Ovary (tissue), 9 donors: Measurements from ENCODE around the gene ANG. TPM values are rescaled to one million over a fixed set of nuclear protein-coding genes. Genes with fewer than 3 reads are reported as not detected.

ENCODE experiments used
- DNase-seq, 5 donors: peaks; one replicate each; pipeline ENCODE4 v3.0.0-alpha.2; 2019 to 2020
- H3K27ac ChIP-seq, 2 donors: fragments of 200-600 bp; one replicate each; pipeline versions ENCODE4 v1.5.1 to v1.8.0; 2019 to 2022
- H3K27me3 ChIP-seq: fragments of 200-600 bp; one replicate; pipeline ENCODE4 v1.8.0; 2022
- H3K36me3 ChIP-seq: fragments of 200-600 bp; sonication (generic); one replicate; pipeline ENCODE4 v1.5.1; 2019
- H3K4me1 ChIP-seq: one replicate; pipeline ENCODE4 v1.8.1; 2013; ENCODE audit warnings: mild to moderate bottlenecking, moderate library complexity; ENCODE audit not compliant: insufficient read depth
- H3K4me3 ChIP-seq: fragments of 200-600 bp; sonication (generic); one replicate; pipeline ENCODE4 v1.5.1; 2017
- H3K9me3 ChIP-seq, 2 donors: fragments of 200-600 bp in 1 of 2; sonication (generic) in 1 of 2; one replicate each; pipeline versions ENCODE4 v1.5.1 to v1.8.1; 2013 to 2019; ENCODE audit warnings: mild to moderate bottlenecking in 1 of 2, moderate library complexity in 1 of 2
- CTCF ChIP-seq, 3 donors: fragments of 450-650 bp in 2 of 3; fragments of 200-600 bp in 1 of 3; IDR thresholded peaks; one replicate each; pipeline versions ENCODE4 v1.5.1 to v1.8.0; 2016 to 2022; ENCODE audit warnings: antibody characterized with exemption in 3 of 3, mild to moderate bottlenecking in 1 of 3
- EP300 ChIP-seq: sonication (generic); formaldehyde crosslinking; IDR thresholded peaks from one replicate; pipeline ENCODE4 v1.6.1; 2017; ENCODE audit warnings: antibody characterized with exemption
- POLR2A ChIP-seq: fragments of 450-650 bp; IDR thresholded peaks from one replicate; pipeline ENCODE4 v1.6.1; 2017; ENCODE audit warnings: antibody characterized with exemption, mild to moderate bottlenecking, moderate library complexity
- WGBS, 3 donors: extraction: QIAGEN DNeasy Blood & Tissue Kit in 1 of 3; methylation state at CpG; one replicate each; pipeline versions ENCODE4 v1.1.5 to v1.1.7; 2013 to 2017; 5-methylcytosine and 5-hydroxymethylcytosine counted together
- intact Hi-C, 4 donors: fragments of 100-400 bp; cut with DNase I; formaldehyde crosslinking; loops; one replicate each; pipeline versions ENCODE4 v1.11.0 to v1.15.1; 2022 to 2023
- polyA plus RNA-seq, 2 donors: library from polyadenylated mRNA; stranded (reverse); fragments of 200-250 nt in 1 of 2; fragments of 350-450 nt in 1 of 2; fragmentation: Illumina TruSeq in 1 of 2; extraction: RNeasy Lipid Tissue Mini Kit (QIAGEN cat#74804) in 1 of 2; gene quantifications; one replicate each; pipeline ENCODE4 v1.2.3, GENCODE V29; 2013 to 2014
- total RNA-seq, 7 donors: library from RNA; depleted of rRNA in 2 of 7; stranded (reverse); fragments of >200 nt in 2 of 7; fragmentation: NEBNext Ultra II Directional in 3 of 7; extraction: Animal tissue kit (Norgen Biotek cat#: 25700) in 3 of 7; gene quantifications; one replicate each; pipeline versions ENCODE4 v1.1.0 to v1.2.4, GENCODE V29; 2016 to 2023
- donor health status: DM: no; HTN: no; CAD: no; lungs with moderate emphysema.
- donor health status: DM: no; HTN: no; CAD: no.
- donor health status: Bipolar disorder and iron deficiency.
- donor health status: DM: yes; HTN: yes; CAD: no.
- donor health status: DM: no; HTN: no; CAD: no.
- donor health status: DM: yes; HTN: yes; CAD: no.

The ANG gene
- total and polyA plus RNA-seq, 9 donors = 13.2 to 80.5 (median 39.4) TPM

DNA sequence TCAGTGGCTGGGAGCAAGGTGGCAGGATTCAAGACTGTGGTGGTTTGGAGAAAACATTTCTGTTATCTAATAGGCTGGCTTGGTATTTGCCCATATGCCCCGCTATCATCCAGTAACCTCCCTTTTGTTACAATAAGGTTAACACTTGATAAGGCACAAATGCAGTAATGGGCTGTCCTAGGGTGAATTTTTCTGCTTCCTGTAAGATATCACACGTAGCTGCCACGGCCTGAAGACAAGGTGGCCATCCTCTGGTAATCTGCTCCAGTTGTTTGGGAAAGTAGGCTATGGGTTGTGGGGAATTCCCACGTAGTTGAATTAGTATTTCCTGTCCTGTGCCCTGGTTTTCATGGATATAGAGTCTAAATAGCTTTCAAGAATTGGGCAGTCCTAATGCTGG, 23.1 kb downstream of the ANG start:
- no peak for DNase-seq
- Histone ChIP-seq H3K4me1 (no peaks in the 10 kb centered on the region), H3K27me3 (no peaks in the 10 kb centered on the region), H3K36me3 (no peaks in the 10 kb centered on the region), H3K4me3 (no peak overlapping the region), H3K27ac (no peak overlapping the region), H3K9me3 (no peaks in the 10 kb centered on the region)
- WGBS, 3 donors = 45 to 83% (median 56%) methylated on average over 4 of the region's 4 CpGs
- TF ChIP-seq CTCF (IDR thresholded peaks at IDR 0.05) = no peak
- intact Hi-C loops = loop anchor here in 1 of 4 donors (10.0 kb wide), 1 partner anchor 143 kb away; no protein-coding TSS in a partner anchor

DNA sequence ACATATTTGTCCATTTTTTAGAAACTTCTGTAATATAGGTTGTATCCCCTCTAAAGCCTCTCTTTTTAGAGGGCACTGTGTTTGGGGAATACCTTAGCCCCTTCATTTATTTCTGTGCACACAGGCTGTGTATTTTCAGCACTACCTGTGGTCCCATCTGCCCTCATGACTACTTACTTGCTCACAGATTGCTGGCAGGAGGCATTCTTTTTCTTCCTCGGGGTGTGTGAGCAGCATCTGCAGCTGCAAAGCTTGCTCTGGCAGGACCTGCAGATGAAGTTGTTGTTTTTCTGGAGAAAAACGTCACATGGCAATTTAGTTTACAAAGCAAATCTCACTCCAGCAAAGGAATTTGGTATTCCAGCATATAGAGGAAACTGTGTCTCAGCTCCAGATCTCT, 24.3 kb downstream of the ANG start:
- Histone ChIP-seq H3K9me3 (no peaks in the 10 kb centered on the region), H3K27ac (no peak overlapping the region), H3K4me1 (no peaks in the 10 kb centered on the region), H3K36me3 (no peaks in the 10 kb centered on the region), H3K27me3 (no peaks in the 10 kb centered on the region), H3K4me3 (no peak overlapping the region)
- 3 to 14% (median 6%) methylated on average over 2 of the region's 2 CpGs for WGBS, 3 donors
- no peak for TF ChIP-seq CTCF (IDR thresholded peaks at IDR 0.05)
- TF ChIP-seq POLR2A = no peak
- TF ChIP-seq EP300 = no peak
- DNase-seq = no peak
- intact Hi-C loops = loop anchor here in 1 of 4 donors (10.0 kb wide), 1 partner anchor 142 kb away; no protein-coding TSS in a partner anchor

DNA sequence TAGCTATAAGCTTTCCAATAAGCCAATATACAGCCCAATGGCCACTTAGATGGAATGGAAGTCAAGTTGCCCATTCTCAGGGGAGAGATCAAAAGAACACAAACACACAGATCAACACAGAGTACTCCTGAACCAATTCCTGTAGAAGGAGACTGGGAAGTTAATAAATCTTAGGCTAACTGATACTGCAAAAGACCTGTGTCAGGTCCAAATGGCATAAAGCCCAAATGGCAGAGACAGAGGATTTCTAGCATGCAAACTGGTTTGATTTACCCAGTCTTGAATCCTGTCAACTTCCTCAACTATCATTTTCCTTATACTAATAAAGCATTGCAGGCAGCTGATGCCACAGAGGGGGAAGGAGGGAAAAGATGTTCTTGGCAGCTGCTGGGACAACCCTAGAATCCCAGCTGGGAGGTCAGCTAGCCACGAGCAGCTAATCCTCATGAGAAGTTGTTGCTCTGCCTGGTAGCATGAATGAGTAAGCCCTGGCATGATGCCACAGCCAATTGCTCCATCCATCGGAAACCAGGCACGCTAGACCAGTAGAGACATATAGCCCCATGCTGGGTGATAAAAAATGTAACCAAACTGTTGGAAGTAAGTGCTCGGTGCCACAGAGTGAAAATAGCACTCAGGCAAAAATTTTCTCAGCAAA, 26.2 kb downstream of the ANG start:
- Histone ChIP-seq H3K9me3 (no peaks in the 10 kb centered on the region), H3K4me1 (no peaks in the 10 kb centered on the region), H3K27me3 (no peaks in the 10 kb centered on the region), H3K27ac (no peak overlapping the region), H3K36me3 (no peaks in the 10 kb centered on the region), H3K4me3 (no peak overlapping the region)
- intact Hi-C loops = loop anchor here in 1 of 4 donors (10.0 kb wide), 1 partner anchor 140 kb away; no protein-coding TSS in a partner anchor
- peak in 4 of 5 donors; percentile 14 to 50 (median 35) for DNase-seq
- TF ChIP-seq EP300 (no peak), POLR2A (no peak), CTCF (IDR thresholded peaks at IDR 0.05) (no peak)
- WGBS, 3 donors = 26 to 50% (median 33%) methylated on average over 4 of the region's 4 CpGs

DNA sequence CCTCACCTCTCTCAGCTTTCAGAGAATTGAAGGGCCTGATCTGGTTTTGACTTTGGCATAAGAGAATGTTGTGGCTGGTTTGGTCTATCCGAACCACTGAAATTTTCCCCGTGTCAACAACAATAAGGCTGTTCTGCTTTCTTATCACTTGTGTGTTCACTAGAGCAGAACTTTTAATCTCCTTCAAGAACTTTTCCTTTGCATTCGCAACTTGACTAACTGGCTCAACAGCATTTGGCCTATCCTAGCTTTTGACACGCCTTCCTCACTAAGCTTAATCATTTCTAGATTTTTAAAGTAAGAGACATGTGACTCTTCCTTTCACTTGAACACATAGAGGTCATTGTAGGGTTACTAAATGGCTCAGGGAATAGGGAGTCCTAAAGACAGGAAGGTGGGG, 31.2 kb downstream of the ANG start:
- TF ChIP-seq EP300 = no peak
- no peak for TF ChIP-seq POLR2A
- no peak for TF ChIP-seq CTCF (IDR thresholded peaks at IDR 0.05)
- Histone ChIP-seq H3K4me3 (no peak overlapping the region), H3K36me3 (no peaks in the 10 kb centered on the region), H3K9me3 (no peaks in the 10 kb centered on the region), H3K27ac (no peak overlapping the region), H3K4me1 (peaks cover 3% of the 10 kb centered on the region), H3K27me3 (no peaks in the 10 kb centered on the region)
- WGBS, 3 donors = 73 to 88% (median 85%) methylated on average over 4 of the region's 4 CpGs
- intact Hi-C loops = loop anchor here in 1 of 4 donors (10.0 kb wide), 1 partner anchor 135 kb away; no protein-coding TSS in a partner anchor
- DNase-seq = no peak
